ENCODE data around the gene ARFGAP3. TPM values are rescaled to one million over a fixed set of nuclear protein-coding genes. Genes with fewer than 3 reads are reported as not detected.
"Not testable (repeated sequence)": the region's sequence is repeated elsewhere in the genome, so short reads cannot be mapped to it uniquely, and the experiment has no call there.

ARFGAP3 gene
- total RNA-seq, 1 donor from 2014 or later: 59.1 TPM

DNA sequence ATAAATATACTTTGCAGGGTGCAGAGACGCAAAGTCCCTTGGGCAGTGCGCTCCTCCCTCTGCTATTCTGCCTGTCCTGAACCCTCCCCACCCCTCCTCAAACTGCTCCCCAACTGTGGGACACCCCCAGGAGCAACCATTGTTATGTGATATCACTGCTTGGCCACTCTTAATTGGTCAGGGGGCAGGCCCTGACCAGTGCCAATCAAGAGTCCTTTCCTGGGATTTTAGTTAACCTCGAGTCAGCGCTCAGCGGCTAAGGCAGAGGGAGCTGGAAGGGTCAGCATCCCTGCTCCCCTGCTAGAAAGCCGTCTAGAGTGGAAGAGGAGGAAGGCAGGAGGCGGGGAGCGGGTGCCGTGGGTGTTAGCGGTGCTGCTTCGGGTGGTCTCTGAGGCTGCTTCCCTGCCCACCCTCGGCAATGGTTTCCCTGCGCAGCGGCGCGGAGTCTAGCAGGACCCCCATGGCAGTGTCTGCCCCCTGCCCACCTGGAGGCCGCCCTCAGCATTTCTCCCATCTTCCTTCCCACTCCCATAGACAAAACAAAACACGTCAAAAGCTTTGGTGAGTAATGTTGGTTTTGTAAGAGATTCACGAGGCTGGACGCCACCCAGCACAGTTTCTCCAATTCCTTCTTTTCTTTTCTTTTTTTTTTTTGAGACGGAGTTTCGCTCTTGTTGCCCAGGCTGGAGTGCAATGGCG is 98.0 kb downstream of the ARFGAP3 start:
- no peak overlapping the region for H3K4me3 Mint-ChIP-seq (ENCODE audit: unreplicated experiment)
- DNase-seq (ENCODE audit: extremely low spot score, unreplicated experiment): no peak
- no peaks in the 10 kb centered on the region for H3K36me3 Mint-ChIP-seq (ENCODE audit: unreplicated experiment)
- no peaks in the 10 kb centered on the region for H3K9me3 Mint-ChIP-seq (ENCODE audit: unreplicated experiment)
- no peaks in the 10 kb centered on the region for H3K27me3 Mint-ChIP-seq (ENCODE audit: unreplicated experiment)
- peak overlapping the region; percentile 31 for H3K27ac Mint-ChIP-seq (ENCODE audit: unreplicated experiment)
- TF ChIP-seq, protein P1, sequence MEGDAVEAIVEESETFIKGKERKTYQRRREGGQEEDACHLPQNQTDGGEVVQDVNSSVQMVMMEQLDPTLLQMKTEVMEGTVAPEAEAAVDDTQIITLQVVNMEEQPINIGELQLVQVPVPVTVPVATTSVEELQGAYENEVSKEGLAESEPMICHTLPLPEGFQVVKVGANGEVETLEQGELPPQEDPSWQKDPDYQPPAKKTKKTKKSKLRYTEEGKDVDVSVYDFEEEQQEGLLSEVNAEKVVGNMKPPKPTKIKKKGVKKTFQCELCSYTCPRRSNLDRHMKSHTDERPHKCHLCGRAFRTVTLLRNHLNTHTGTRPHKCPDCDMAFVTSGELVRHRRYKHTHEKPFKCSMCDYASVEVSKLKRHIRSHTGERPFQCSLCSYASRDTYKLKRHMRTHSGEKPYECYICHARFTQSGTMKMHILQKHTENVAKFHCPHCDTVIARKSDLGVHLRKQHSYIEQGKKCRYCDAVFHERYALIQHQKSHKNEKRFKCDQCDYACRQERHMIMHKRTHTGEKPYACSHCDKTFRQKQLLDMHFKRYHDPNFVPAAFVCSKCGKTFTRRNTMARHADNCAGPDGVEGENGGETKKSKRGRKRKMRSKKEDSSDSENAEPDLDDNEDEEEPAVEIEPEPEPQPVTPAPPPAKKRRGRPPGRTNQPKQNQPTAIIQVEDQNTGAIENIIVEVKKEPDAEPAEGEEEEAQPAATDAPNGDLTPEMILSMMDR (IDR thresholded peaks at IDR 0.05): no peak
- H3K4me1 Mint-ChIP-seq (ENCODE audit: unreplicated experiment): peaks cover 14% of the 10 kb centered on the region

DNA sequence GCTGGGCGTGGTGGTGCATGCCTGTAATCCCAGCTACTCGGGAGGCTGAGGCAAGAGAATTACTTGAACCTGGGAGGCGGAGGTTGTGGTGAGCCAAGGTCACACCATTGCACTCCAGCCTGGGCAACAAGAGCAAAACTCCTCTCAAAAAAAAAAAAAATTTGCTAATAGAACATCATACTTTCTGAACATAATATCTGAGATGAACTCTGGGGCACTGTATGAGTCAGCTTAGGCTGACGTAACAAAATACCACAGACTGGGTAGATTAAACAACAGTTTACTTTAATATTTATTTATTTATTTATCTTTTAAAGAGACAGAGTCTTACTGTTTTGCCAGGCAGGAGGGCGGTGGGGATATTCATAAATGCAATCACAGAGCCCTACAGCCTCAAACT is 101.5 kb downstream of the ARFGAP3 start:
- H3K27ac Mint-ChIP-seq (ENCODE audit: unreplicated experiment); H3K36me3 Mint-ChIP-seq (ENCODE audit: unreplicated experiment); DNase-seq (ENCODE audit: extremely low spot score, unreplicated experiment); H3K9me3 Mint-ChIP-seq (ENCODE audit: unreplicated experiment); H3K4me3 Mint-ChIP-seq (ENCODE audit: unreplicated experiment); H3K27me3 Mint-ChIP-seq (ENCODE audit: unreplicated experiment): not testable (repeated sequence)
- H3K4me1 Mint-ChIP-seq (ENCODE audit: unreplicated experiment): peaks cover 23% of the 10 kb centered on the region

DNA sequence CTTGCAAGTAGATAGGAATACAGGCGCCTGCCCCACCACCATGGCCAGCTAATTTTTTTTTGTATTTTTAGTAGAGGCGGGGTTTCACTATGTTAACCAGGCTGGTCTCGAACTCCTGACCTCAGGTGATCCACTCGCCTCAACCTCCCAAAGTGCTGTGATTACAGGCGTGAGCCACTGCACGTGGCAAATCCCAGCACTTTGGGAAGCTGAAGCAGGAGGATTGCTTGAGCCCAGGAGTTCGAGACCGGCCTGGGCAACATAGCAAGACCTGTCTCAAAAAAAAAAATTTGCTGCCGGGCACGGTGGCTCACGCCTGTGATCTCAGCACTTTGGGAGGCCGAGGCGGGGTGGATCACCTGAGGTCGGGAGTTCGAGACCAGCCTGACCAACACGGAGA is 102.0 kb downstream of the ARFGAP3 start:
- H3K27me3 Mint-ChIP-seq (ENCODE audit: unreplicated experiment); H3K36me3 Mint-ChIP-seq (ENCODE audit: unreplicated experiment); H3K4me3 Mint-ChIP-seq (ENCODE audit: unreplicated experiment); H3K27ac Mint-ChIP-seq (ENCODE audit: unreplicated experiment); DNase-seq (ENCODE audit: extremely low spot score, unreplicated experiment); H3K9me3 Mint-ChIP-seq (ENCODE audit: unreplicated experiment): not testable (repeated sequence)
- peaks cover 23% of the 10 kb centered on the region for H3K4me1 Mint-ChIP-seq (ENCODE audit: unreplicated experiment)

DNA sequence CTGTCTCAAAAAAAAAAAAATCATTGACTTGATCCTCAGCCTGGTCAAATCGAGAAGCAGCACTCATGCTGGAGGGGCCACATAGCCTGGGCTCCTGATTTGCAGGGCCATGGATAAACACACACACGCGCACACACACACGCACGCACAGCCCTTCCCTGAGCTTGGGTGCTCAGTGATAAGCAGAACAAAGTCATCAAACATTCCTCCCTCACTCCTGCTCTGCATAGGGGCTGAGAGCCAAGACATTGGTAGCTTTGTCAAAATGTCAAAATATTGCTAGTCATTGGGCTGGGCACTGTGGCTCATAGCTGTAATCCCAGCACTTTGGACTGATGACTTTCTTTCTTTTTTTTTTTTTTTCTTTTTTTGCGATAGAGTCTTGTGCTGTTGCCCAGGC is 102.4 kb downstream of the ARFGAP3 start:
- Mint-ChIP-seq H3K9me3 (ENCODE audit: unreplicated experiment) (no peaks in the 10 kb centered on the region), H3K27me3 (ENCODE audit: unreplicated experiment) (no peaks in the 10 kb centered on the region)
- DNase-seq (ENCODE audit: extremely low spot score, unreplicated experiment): no peak

DNA sequence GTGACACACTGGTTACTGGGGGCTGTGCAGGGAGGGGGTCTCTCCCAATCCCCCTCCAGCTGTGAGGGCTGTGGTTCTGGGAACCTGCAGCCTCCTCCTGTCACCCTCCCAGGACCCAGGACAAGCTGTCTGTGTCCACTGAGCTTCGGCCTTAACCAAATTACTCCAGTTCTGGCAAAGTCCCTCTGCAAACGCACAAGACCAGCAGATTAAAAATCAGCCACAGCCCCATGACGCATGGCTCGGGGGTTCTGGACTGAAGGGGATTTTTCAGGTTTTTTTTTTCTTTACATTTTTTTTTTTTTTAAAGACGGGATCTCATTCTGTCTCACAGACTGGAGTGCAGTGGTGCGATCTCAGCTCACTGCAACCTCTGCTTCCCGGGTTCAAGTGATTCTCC is 104.2 kb downstream of the ARFGAP3 start:
- no peak for DNase-seq (ENCODE audit: extremely low spot score, unreplicated experiment)
- Mint-ChIP-seq H3K27ac (ENCODE audit: unreplicated experiment) (no peak overlapping the region), H3K9me3 (ENCODE audit: unreplicated experiment) (no peaks in the 10 kb centered on the region), H3K4me1 (ENCODE audit: unreplicated experiment) (peaks cover 27% of the 10 kb centered on the region), H3K4me3 (ENCODE audit: unreplicated experiment) (no peak overlapping the region), H3K27me3 (ENCODE audit: unreplicated experiment) (no peaks in the 10 kb centered on the region), H3K36me3 (ENCODE audit: unreplicated experiment) (no peaks in the 10 kb centered on the region)
- TF ChIP-seq, protein P1 (IDR thresholded peaks at IDR 0.05): no peak

More for the DNA sequence above, 102.4 kb downstream of the ARFGAP3 start:
- TF ChIP-seq, protein P1 (IDR thresholded peaks at IDR 0.05): no peak
- Mint-ChIP-seq H3K4me1 (ENCODE audit: unreplicated experiment) (peaks cover 23% of the 10 kb centered on the region), H3K4me3 (ENCODE audit: unreplicated experiment) (no peak overlapping the region), H3K27ac (ENCODE audit: unreplicated experiment) (no peak overlapping the region), H3K36me3 (ENCODE audit: unreplicated experiment) (no peaks in the 10 kb centered on the region)

DNA sequence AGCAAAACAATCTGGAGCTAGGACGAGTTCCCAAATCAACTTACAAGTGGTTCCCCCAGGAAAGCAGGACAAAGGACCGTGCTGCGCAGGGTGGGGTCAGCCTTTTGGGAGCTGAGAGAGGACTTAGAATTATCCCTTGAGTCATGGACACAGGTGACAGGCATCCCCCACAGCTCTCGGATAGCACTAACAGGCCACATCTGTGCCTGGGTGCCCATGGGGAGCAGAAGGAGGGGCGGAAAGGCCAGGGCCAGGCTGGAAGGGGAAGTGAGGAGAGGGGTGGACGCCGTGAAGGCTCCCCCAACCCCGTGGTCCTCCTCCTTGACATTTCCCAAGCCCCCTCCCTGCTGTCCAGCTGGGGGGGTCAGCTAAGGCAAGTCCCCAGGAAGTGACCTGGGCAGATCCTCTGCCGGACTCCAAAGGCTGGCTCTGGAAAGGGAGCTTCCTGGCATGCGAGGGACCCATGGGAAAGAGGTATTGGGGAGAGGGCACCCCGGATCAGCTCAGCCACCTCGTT is 104.8 kb downstream of the ARFGAP3 start:
- H3K9me3 Mint-ChIP-seq (ENCODE audit: unreplicated experiment): no peaks in the 10 kb centered on the region
- H3K27ac Mint-ChIP-seq (ENCODE audit: unreplicated experiment): peak overlapping the region; percentile 72
- H3K4me3 Mint-ChIP-seq (ENCODE audit: unreplicated experiment): no peak overlapping the region
- TF ChIP-seq, protein P1 (IDR thresholded peaks at IDR 0.05): no peak
- H3K36me3 Mint-ChIP-seq (ENCODE audit: unreplicated experiment): no peaks in the 10 kb centered on the region
- H3K4me1 Mint-ChIP-seq (ENCODE audit: unreplicated experiment): peaks cover 28% of the 10 kb centered on the region
- DNase-seq (ENCODE audit: extremely low spot score, unreplicated experiment): no peak
- no peaks in the 10 kb centered on the region for H3K27me3 Mint-ChIP-seq (ENCODE audit: unreplicated experiment)

DNA sequence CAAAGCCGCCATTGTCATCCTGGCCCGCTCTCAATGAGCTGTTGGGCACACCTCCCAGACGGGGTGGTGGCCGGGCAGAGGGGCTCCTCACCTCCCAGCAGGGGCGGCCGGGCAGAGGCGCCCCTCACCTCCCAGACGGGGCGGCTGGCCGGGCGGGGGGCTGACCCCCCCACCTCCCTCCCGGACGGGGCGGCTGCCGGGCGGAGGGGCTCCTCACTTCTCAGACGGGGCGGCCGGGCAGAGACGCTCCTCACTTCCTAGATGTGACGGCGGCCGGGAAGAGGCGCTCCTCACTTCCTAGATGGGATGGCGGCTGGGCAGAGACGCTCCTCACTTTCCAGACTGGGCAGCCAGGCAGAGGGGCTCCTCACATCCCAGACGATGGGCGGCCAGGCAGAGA is 106.7 kb downstream of the ARFGAP3 start:
- peaks cover 33% of the 10 kb centered on the region for H3K4me1 Mint-ChIP-seq (ENCODE audit: unreplicated experiment)
- not testable (repeated sequence) for H3K27ac Mint-ChIP-seq (ENCODE audit: unreplicated experiment); H3K9me3 Mint-ChIP-seq (ENCODE audit: unreplicated experiment); DNase-seq (ENCODE audit: extremely low spot score, unreplicated experiment); H3K4me3 Mint-ChIP-seq (ENCODE audit: unreplicated experiment); H3K36me3 Mint-ChIP-seq (ENCODE audit: unreplicated experiment); H3K27me3 Mint-ChIP-seq (ENCODE audit: unreplicated experiment)

Measured in osteocyte (in vitro differentiated cells).